Stimulated activated CD8-positive, alpha-beta memory T cell treated with anti-CD3 and anti-CD28 coated beads, Interleukin-4, amount 100 ng/mL, for 1 hour (primary cell): ENCODE results near the gene RAB11B.
"Not testable (repeated sequence)": the region's sequence is repeated elsewhere in the genome, so short reads cannot be mapped to it uniquely, and the experiment has no call there.

Experiments
- DNase-seq, 2 donors: peaks; one replicate each; pipeline ENCODE4 v3.0.0-alpha.2; 2020; ENCODE audit warnings: low read depth in 2 of 2, low spot score in 1 of 2

The RAB11B gene

GRCh38 chr19:8393192-8393870, 3.2 kb downstream of the RAB11B start:
- no peak for DNase-seq

- DNase-seq, result no peak
These were observed 3.7 kb downstream of the RAB11B start for GRCh38 chr19:8393871-8394250.

- no peak for DNase-seq
These were observed 5.5 kb downstream of the RAB11B start for GRCh38 chr19:8395621-8396082.

GRCh38 chr19:8396185-8396562, 6.0 kb downstream of the RAB11B start:
- no peak for DNase-seq

GRCh38 chr19:8396563-8397203, 6.5 kb downstream of the RAB11B start:
- peak in 1 of 2 donors; percentile 40 for DNase-seq

- DNase-seq, result no peak
These were observed 7.1 kb downstream of the RAB11B start for GRCh38 chr19:8397271-8397670.

GRCh38 chr19:8397746-8398310, 7.7 kb downstream of the RAB11B start:
- no peak for DNase-seq

GRCh38 chr19:8398311-8398771, 8.2 kb downstream of the RAB11B start:
- no peak for DNase-seq

GRCh38 chr19:8399681-8400188, 9.6 kb downstream of the RAB11B start:
- no peak for DNase-seq

GRCh38 chr19:8401981-8402411, 11.8 kb downstream of the RAB11B start:
- DNase-seq, result no peak

- no peak for DNase-seq
These were observed 13.1 kb downstream of the RAB11B start for GRCh38 chr19:8403098-8403819.

- DNase-seq, result no peak
These were observed 13.6 kb downstream of the RAB11B start for GRCh38 chr19:8403820-8404109.

- DNase-seq, result no peak
These were observed 14.4 kb downstream of the RAB11B start for GRCh38 chr19:8404391-8405151.

- not testable (repeated sequence) for DNase-seq
These were observed 20.6 kb downstream of the RAB11B start for GRCh38 chr19:8410718-8411117.

GRCh38 chr19:8412783-8413628, 22.8 kb downstream of the RAB11B start, which contains the start of gene MARCHF2:
Gene MARCHF2 (plus strand): TSS chr19:8413305. CDS start chr19:8421841, 8,536 bp downstream.
- peak; percentile 80 to 93 for DNase-seq

GRCh38 chr19:8413629-8413995, 23.5 kb downstream of the RAB11B start:
- no peak for DNase-seq

GRCh38 chr19:8416796-8417195, 26.6 kb downstream of the RAB11B start:
- DNase-seq, result no peak

- no peak for DNase-seq
These were observed 31.6 kb downstream of the RAB11B start for GRCh38 chr19:8421484-8422461.

GRCh38 chr19:8423817-8424223, 33.7 kb downstream of the RAB11B start:
- DNase-seq, result no peak
